Neuronal stem cell (in vitro differentiated cells): ENCODE results near the gene KCNA2.

ENCODE experiments used
- DNase-seq: peaks from one replicate; pipeline ENCODE4 v3.0.0-alpha.2; 2013; ENCODE audit warnings: low spot score
- H2AFZ ChIP-seq: one replicate; pipeline ENCODE4 v1.6.1; 2013; ENCODE audit warnings: mild to moderate bottlenecking, low read length, inconsistent platforms
- H2AK5ac ChIP-seq: 2 replicates; pipeline ENCODE4 v1.6.1; 2013; ENCODE audit warnings: low read depth, mild to moderate bottlenecking, inconsistent platforms, low read length, moderate library complexity, mixed read lengths
- H2BK120ac ChIP-seq: 2 replicates; pipeline ENCODE4 v1.6.1; 2013; ENCODE audit warnings: low read depth, mild to moderate bottlenecking, inconsistent platforms, low read length, moderate library complexity, mixed read lengths
- H2BK12ac ChIP-seq: one replicate; pipeline ENCODE4 v1.6.1; 2013; ENCODE audit warnings: low read length, inconsistent platforms
- H2BK15ac ChIP-seq: 2 replicates; pipeline ENCODE4 v1.6.1; 2013; ENCODE audit warnings: mild to moderate bottlenecking, low read length, inconsistent platforms, mixed read lengths
- H2BK5ac ChIP-seq: one replicate; pipeline ENCODE4 v1.6.1; 2013; ENCODE audit warnings: inconsistent platforms, mild to moderate bottlenecking, low read length, moderate library complexity
- H3K14ac ChIP-seq: one replicate; pipeline ENCODE4 v1.6.1; 2013; ENCODE audit warnings: low read length, inconsistent platforms
- H3K18ac ChIP-seq: 2 replicates; pipeline ENCODE4 v1.6.1; 2013; ENCODE audit warnings: low read length, inconsistent platforms
- H3K23ac ChIP-seq: 2 replicates; pipeline ENCODE4 v1.6.1; 2013; ENCODE audit warnings: low read depth, mild to moderate bottlenecking, mixed read lengths, low read length, inconsistent platforms; ENCODE audit not compliant: poor library complexity
- H3K27ac ChIP-seq: replicated peaks from 3 replicates; pipeline ENCODE4 v1.5.1; 2013; ENCODE audit warnings: low read length, inconsistent platforms
- H3K27me3 ChIP-seq, 3 experiments: 2 replicates each; pipeline ENCODE4 v1.6.1; 2013; ENCODE audit warnings: low read length in 3 of 3, mild to moderate bottlenecking in 2 of 3, inconsistent platforms in 1 of 3, low read depth in 1 of 3, mixed read lengths in 1 of 3, moderate library complexity in 1 of 3; ENCODE audit not compliant: control insufficient read depth in 3 of 3, insufficient read depth in 3 of 3
- H3K36me3 ChIP-seq, 2 donors: replicated peaks in 1 of 2; 2 replicates each; pipeline ENCODE4 v1.6.1; 2013; ENCODE audit warnings: low read length in 2 of 2; ENCODE audit not compliant: control insufficient read depth in 2 of 2, insufficient read depth in 2 of 2
- H3K4ac ChIP-seq: 2 replicates; pipeline ENCODE4 v1.6.1; 2013; ENCODE audit warnings: inconsistent platforms, mild to moderate bottlenecking, low read length, moderate library complexity
- H3K4me1 ChIP-seq, 2 donors: 1 replicate in 1 of 2; 2 replicates in 1 of 2; pipeline ENCODE4 v1.6.1; 2013; ENCODE audit warnings: low read length in 2 of 2, low read depth in 1 of 2; ENCODE audit not compliant: control insufficient read depth in 2 of 2, insufficient read depth in 1 of 2
- H3K4me2 ChIP-seq: one replicate; pipeline ENCODE4 v1.6.1; 2013; ENCODE audit warnings: mild to moderate bottlenecking, low read length, inconsistent platforms; ENCODE audit not compliant: insufficient read depth, poor library complexity, severe bottlenecking
- H3K4me3 ChIP-seq, 2 donors: 2 replicates each; pipeline ENCODE4 v1.5.1; 2013; ENCODE audit warnings: low read length in 2 of 2, mild to moderate bottlenecking in 2 of 2, inconsistent platforms in 1 of 2, moderate library complexity in 1 of 2
- H3K79me1 ChIP-seq: one replicate; pipeline ENCODE4 v1.6.1; 2013; ENCODE audit warnings: low read depth, mild to moderate bottlenecking, inconsistent platforms, low read length, moderate library complexity
- H3K9ac ChIP-seq: one replicate; pipeline ENCODE4 v1.6.1; 2013; ENCODE audit warnings: mild to moderate bottlenecking, low read depth, low read length, inconsistent platforms; ENCODE audit not compliant: poor library complexity
- H3K9me3 ChIP-seq, 2 donors: replicated peaks in 1 of 2; 2 replicates each; pipeline versions ENCODE3 to v1.6.1; 2013; ENCODE audit warnings: low read length in 2 of 2, mild to moderate bottlenecking in 2 of 2, inconsistent platforms in 1 of 2, low read depth in 1 of 2, mixed read lengths in 1 of 2, moderate library complexity in 1 of 2; ENCODE audit not compliant: control insufficient read depth in 2 of 2, insufficient read depth in 1 of 2
- H4K8ac ChIP-seq: one replicate; pipeline ENCODE4 v1.6.1; 2013; ENCODE audit warnings: low read depth, mild to moderate bottlenecking, inconsistent platforms, low read length, moderate library complexity
- H4K91ac ChIP-seq: one replicate; pipeline ENCODE4 v1.6.1; 2013; ENCODE audit warnings: low read length, low read depth, mild to moderate bottlenecking, inconsistent platforms; ENCODE audit not compliant: poor library complexity
- WGBS, 2 donors: extraction: QIAGEN DNeasy Blood & Tissue Kit; methylation state at CpG; one replicate each; pipeline ENCODE4 v1.1.7; 2013; ENCODE audit warnings: missing lambda C conversion rate in 2 of 2, mixed read lengths in 1 of 2; ENCODE audit not compliant: insufficient read length in 2 of 2, insufficient replicate concordance in 1 of 2; ENCODE audit errors: extremely low coverage in 2 of 2; 5-methylcytosine and 5-hydroxymethylcytosine counted together

KCNA2 gene

DNA sequence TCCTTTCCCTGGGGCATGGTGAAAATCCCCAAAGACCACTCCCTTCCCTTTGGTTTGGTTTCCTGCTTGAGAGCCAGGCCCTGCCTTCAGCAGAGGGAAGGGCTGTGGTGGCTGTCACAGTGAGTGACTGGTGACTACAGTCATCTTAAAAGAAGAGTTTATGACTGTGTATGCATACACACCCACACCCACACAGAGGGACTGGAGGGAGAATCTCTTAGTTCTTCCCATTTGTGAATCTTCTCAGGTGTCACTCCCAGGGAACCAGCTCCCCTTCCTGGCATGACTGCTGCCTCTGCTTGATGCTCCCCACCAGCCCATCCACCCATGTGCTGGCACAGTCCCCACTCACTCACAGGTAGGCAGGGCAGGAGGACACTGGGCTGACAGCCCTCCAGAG lies 3.9 kb upstream of the KCNA2 start:
- Histone ChIP-seq H4K8ac (no peak overlapping the region), H3K14ac (no peak overlapping the region), H2BK12ac (no peak overlapping the region), H3K27me3 (peaks cover 15 to 93% (median 52%) of the 10 kb centered on the region in 3 experiments), H2AFZ (no peak overlapping the region), H3K4me1 (peaks cover 8 to 14% of the 10 kb centered on the region in 2 donors), H3K23ac (no peak overlapping the region), H3K4me3 (no peak overlapping the region), H3K79me1 (no peaks in the 10 kb centered on the region), H3K4ac (no peak overlapping the region), H2BK15ac (no peak overlapping the region), H3K36me3 (no peaks in the 10 kb centered on the region), H3K9ac (no peak overlapping the region), H2BK5ac (no peak overlapping the region), H2AK5ac (no peak overlapping the region), H3K18ac (no peak overlapping the region), H3K4me2 (no peak overlapping the region), H2BK120ac (no peak overlapping the region), H3K27ac (no peak overlapping the region), H4K91ac (no peak overlapping the region), H3K9me3 (no peaks in the 10 kb centered on the region)
- no peak for DNase-seq

DNA sequence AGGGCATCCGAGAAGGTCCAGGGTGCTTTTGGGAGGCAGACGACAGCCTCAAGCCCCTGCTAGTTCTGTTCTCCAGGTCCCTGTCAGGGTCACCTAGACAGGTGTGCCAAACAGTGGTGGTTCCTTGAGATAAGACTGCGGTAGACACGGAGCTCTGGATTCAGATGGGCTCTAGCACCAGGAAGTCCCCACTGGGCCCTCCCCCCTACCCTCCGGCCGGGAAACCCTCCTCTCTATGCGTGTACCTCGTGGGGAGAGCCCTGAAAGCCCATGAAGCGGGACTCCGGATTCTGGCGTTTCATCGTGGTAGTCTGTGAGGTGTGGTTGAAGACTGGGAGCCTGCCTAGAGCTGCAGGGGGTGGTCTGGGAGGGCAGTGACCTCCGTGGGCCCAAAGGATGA lies 2.1 kb upstream of the KCNA2 start:
- H3K23ac ChIP-seq, result no peak overlapping the region
- no peak for DNase-seq
- H3K36me3 ChIP-seq, result no peaks in the 10 kb centered on the region
- peaks cover 8 to 14% of the 10 kb centered on the region in 2 donors for H3K4me1 ChIP-seq
- H2BK120ac ChIP-seq, result no peak overlapping the region
- no peak overlapping the region for H2BK12ac ChIP-seq
- no peak overlapping the region for H3K9ac ChIP-seq
- no peaks in the 10 kb centered on the region for H3K79me1 ChIP-seq
- H4K8ac ChIP-seq, result no peak overlapping the region
- no peak overlapping the region for H3K4ac ChIP-seq
- H3K14ac ChIP-seq, result no peak overlapping the region
- H2AK5ac ChIP-seq, result no peak overlapping the region
- H2AFZ ChIP-seq, result no peak overlapping the region
- no peaks in the 10 kb centered on the region for H3K9me3 ChIP-seq
- H3K27ac ChIP-seq, result no peak overlapping the region
- H3K27me3 ChIP-seq, result peaks cover 15 to 91% (median 54%) of the 10 kb centered on the region in 3 experiments
- H4K91ac ChIP-seq, result no peak overlapping the region
- peak overlapping the region; percentile 2 for H2BK15ac ChIP-seq
- no peak overlapping the region for H3K4me2 ChIP-seq
- H3K4me3 ChIP-seq, result no peak overlapping the region
- H3K18ac ChIP-seq, result no peak overlapping the region
- WGBS, 2 donors, result no CpG with 5 or more reads among the region's 13 CpGs
- H2BK5ac ChIP-seq, result no peak overlapping the region

DNA sequence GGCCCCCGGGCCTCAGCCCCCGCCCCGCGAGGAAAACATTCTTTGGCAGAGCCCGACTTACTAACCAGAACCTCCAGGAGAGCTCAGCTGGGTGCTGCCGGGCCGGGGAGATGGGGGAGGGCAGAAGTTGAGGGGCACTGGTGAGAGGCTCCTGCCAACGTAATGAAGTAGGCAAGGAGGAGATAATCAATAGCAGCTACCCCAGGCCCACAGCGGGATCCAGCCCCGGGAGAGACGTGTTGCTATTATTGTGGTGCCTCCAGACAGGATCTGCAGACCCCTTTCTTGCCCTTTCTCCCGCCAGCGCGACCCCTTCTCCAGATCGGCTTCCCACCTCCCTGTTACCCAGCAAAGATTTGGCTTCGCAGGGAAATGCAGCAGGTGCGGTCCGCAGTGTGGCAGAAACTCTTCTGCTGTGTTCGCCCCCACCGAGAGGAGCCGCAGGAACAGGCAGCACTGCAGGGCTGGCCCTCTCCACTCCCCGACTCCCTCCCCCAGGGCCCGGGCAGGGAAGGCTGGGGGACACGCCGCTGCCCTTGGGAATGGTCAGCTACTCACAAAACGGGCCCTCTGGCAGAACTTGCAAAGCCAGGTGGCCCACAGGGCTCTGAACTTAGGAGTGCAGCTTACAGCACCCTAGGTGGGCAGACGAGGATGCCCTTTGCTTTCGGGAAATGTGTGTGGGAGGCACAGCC lies 1.5 kb upstream of the KCNA2 start:
- no CpG with 5 or more reads among the region's 28 CpGs for WGBS, 2 donors
- Histone ChIP-seq H2AFZ (peak overlapping the region; percentile 42), H2BK12ac (no peak overlapping the region), H3K4ac (no peak overlapping the region), H3K36me3 (no peaks in the 10 kb centered on the region), H2BK5ac (no peak overlapping the region), H3K14ac (no peak overlapping the region), H2BK15ac (peak overlapping the region; percentile 2), H3K18ac (peak overlapping the region; percentile 71), H3K4me3 (no peak overlapping the region), H3K4me2 (peak overlapping the region; percentile 94), H3K4me1 (peaks cover 8 to 14% of the 10 kb centered on the region in 2 donors), H2BK120ac (peak overlapping the region; percentile 40), H3K23ac (peak overlapping the region; percentile 47), H4K91ac (no peak overlapping the region), H3K27me3 (peaks cover 15 to 86% (median 54%) of the 10 kb centered on the region in 3 experiments), H4K8ac (no peak overlapping the region), H2AK5ac (peak overlapping the region; percentile 60), H3K9me3 (no peaks in the 10 kb centered on the region), H3K27ac (no peak overlapping the region), H3K79me1 (no peaks in the 10 kb centered on the region), H3K9ac (no peak overlapping the region)
- peak; percentile 6 for DNase-seq

GRCh38 chr1:110606657-110607535 lies 738 bp upstream of the KCNA2 start:
- no CpG with 5 or more reads among the region's 94 CpGs for WGBS, 2 donors
- no peak overlapping the region for H3K4ac ChIP-seq
- H3K4me1 ChIP-seq, result peaks cover 8 to 14% of the 10 kb centered on the region in 2 donors
- no peak overlapping the region for H4K91ac ChIP-seq
- H3K18ac ChIP-seq, result peak overlapping the region; percentile 79
- no peak overlapping the region for H2BK5ac ChIP-seq
- peak overlapping the region; percentile 75 for H3K9ac ChIP-seq
- no peak overlapping the region for H3K14ac ChIP-seq
- peak overlapping the region; percentile 83 for H3K23ac ChIP-seq
- H2BK120ac ChIP-seq, result peak overlapping the region; percentile 55
- no peaks in the 10 kb centered on the region for H3K36me3 ChIP-seq
- H3K4me3 ChIP-seq, result peak overlapping the region; percentile 38 to 81
- no peak overlapping the region for H3K27ac ChIP-seq
- H3K4me2 ChIP-seq, result peak overlapping the region; percentile 94
- no peak overlapping the region for H2BK12ac ChIP-seq
- no peak overlapping the region for H4K8ac ChIP-seq
- H2AK5ac ChIP-seq, result no peak overlapping the region
- DNase-seq, result peak; percentile 33
- H3K27me3 ChIP-seq, result peaks cover 15 to 78% (median 54%) of the 10 kb centered on the region in 3 experiments
- no peaks in the 10 kb centered on the region for H3K79me1 ChIP-seq
- H2AFZ ChIP-seq, result peak overlapping the region; percentile 96
- H3K9me3 ChIP-seq, result no peaks in the 10 kb centered on the region
- no peak overlapping the region for H2BK15ac ChIP-seq
